Parathyroid adenoma (tissue), 2 donors: Measurements from ENCODE around the gene DOCK10.

Experiments
- H2AFZ ChIP-seq: fragments of 300-600 bp; sonication (generic); one replicate; pipeline ENCODE4 v1.7.0; 2017; ENCODE audit warnings: antibody characterized with exemption, mild to moderate bottlenecking
- H3K27ac ChIP-seq: fragments of 300-600 bp; sonication (generic); one replicate; pipeline ENCODE4 v1.7.0; 2017
- H3K27me3 ChIP-seq: fragments of 300-600 bp; sonication (generic); one replicate; pipeline ENCODE4 v1.7.0; 2017; ENCODE audit warnings: low read length; ENCODE audit not compliant: control insufficient read depth, insufficient read depth
- H3K36me3 ChIP-seq: fragments of 300-600 bp; sonication (generic); one replicate; pipeline ENCODE4 v1.7.0; 2017; ENCODE audit warnings: low read length; ENCODE audit not compliant: control insufficient read depth, insufficient read depth
- H3K4me1 ChIP-seq: fragments of 300-600 bp; sonication (generic); one replicate; pipeline ENCODE4 v1.7.0; 2017; ENCODE audit warnings: control low read depth
- H3K4me2 ChIP-seq: fragments of 300-600 bp; sonication (generic); one replicate; pipeline ENCODE4 v1.7.0; 2017; ENCODE audit warnings: low read length
- H3K4me3 ChIP-seq: fragments of 300-600 bp; sonication (generic); one replicate; pipeline ENCODE4 v1.7.0; 2017; ENCODE audit warnings: low read depth, low read length
- H3K79me2 ChIP-seq: fragments of 300-600 bp; sonication (generic); one replicate; pipeline ENCODE4 v1.7.0; 2017; ENCODE audit warnings: control low read depth
- H3K9ac ChIP-seq: fragments of 300-600 bp; sonication (generic); one replicate; pipeline ENCODE4 v1.7.0; 2017; ENCODE audit warnings: mild to moderate bottlenecking
- H3K9me3 ChIP-seq: fragments of 300-600 bp; sonication (generic); one replicate; pipeline ENCODE4 v1.7.0; 2017; ENCODE audit warnings: low read length; ENCODE audit not compliant: control insufficient read depth
- TF ChIP-seq, protein P1 (sequence below): fragments of 300-600 bp; sonication (generic); IDR thresholded peaks from one replicate; pipeline ENCODE4 v1.7.0; 2017; ENCODE audit warnings: antibody characterized with exemption, mild to moderate bottlenecking
- donor health status: primary hyperparathyroidism.

DOCK10 gene

GRCh38 chr2:225033440-225034318 lies 8.6 kb downstream of the DOCK10 start:
- no peak overlapping the region for H2AFZ ChIP-seq
- H3K27me3 ChIP-seq: no peaks in the 10 kb centered on the region
- H3K4me1 ChIP-seq: no peaks in the 10 kb centered on the region
- H3K4me3 ChIP-seq: no peak overlapping the region
- no peaks in the 10 kb centered on the region for H3K36me3 ChIP-seq
- H3K4me2 ChIP-seq: no peak overlapping the region
- H3K27ac ChIP-seq: no peak overlapping the region
- no peaks in the 10 kb centered on the region for H3K79me2 ChIP-seq
- H3K9me3 ChIP-seq: peaks cover 3% of the 10 kb centered on the region
- TF ChIP-seq, protein P1, sequence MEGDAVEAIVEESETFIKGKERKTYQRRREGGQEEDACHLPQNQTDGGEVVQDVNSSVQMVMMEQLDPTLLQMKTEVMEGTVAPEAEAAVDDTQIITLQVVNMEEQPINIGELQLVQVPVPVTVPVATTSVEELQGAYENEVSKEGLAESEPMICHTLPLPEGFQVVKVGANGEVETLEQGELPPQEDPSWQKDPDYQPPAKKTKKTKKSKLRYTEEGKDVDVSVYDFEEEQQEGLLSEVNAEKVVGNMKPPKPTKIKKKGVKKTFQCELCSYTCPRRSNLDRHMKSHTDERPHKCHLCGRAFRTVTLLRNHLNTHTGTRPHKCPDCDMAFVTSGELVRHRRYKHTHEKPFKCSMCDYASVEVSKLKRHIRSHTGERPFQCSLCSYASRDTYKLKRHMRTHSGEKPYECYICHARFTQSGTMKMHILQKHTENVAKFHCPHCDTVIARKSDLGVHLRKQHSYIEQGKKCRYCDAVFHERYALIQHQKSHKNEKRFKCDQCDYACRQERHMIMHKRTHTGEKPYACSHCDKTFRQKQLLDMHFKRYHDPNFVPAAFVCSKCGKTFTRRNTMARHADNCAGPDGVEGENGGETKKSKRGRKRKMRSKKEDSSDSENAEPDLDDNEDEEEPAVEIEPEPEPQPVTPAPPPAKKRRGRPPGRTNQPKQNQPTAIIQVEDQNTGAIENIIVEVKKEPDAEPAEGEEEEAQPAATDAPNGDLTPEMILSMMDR: no peak
- H3K9ac ChIP-seq: no peak overlapping the region

- H3K79me2 ChIP-seq: no peaks in the 10 kb centered on the region
- no peak overlapping the region for H3K4me3 ChIP-seq
- H3K27ac ChIP-seq: no peak overlapping the region
- peaks cover 3% of the 10 kb centered on the region for H3K9me3 ChIP-seq
- H3K9ac ChIP-seq: no peak overlapping the region
- H3K4me1 ChIP-seq: no peaks in the 10 kb centered on the region
- TF ChIP-seq, protein P1: no peak
- H2AFZ ChIP-seq: no peak overlapping the region
- no peaks in the 10 kb centered on the region for H3K27me3 ChIP-seq
- no peak overlapping the region for H3K4me2 ChIP-seq
- H3K36me3 ChIP-seq: no peaks in the 10 kb centered on the region
These were observed 10.0 kb downstream of the DOCK10 start for GRCh38 chr2:225032246-225032645.

DNA sequence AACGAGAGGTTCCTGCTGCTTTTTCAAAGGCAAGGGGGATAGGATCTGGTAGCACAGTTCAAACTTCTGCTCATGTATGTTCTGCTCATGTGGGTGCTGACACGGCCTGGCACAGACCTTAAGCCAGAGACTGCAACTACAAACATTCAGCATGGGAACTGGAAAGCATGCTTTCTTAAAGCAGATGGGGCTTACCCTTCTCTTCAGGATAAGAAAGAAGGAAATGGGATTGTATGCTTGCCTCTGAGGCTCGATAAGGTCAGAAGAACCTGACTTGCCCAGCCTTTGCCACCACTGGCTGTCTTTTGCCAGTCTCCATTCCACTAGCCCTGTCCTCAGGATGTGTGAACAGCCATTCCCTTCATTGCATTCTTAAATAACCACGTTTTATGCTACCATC lies 10.7 kb downstream of the DOCK10 start:
- Histone ChIP-seq H3K79me2 (no peaks in the 10 kb centered on the region), H3K4me3 (no peak overlapping the region), H3K27ac (no peak overlapping the region), H3K4me2 (no peak overlapping the region), H3K36me3 (no peaks in the 10 kb centered on the region), H3K4me1 (no peaks in the 10 kb centered on the region), H3K9ac (no peak overlapping the region), H3K9me3 (peaks cover 3% of the 10 kb centered on the region), H2AFZ (no peak overlapping the region), H3K27me3 (no peaks in the 10 kb centered on the region)
- TF ChIP-seq, protein P1: no peak

DNA sequence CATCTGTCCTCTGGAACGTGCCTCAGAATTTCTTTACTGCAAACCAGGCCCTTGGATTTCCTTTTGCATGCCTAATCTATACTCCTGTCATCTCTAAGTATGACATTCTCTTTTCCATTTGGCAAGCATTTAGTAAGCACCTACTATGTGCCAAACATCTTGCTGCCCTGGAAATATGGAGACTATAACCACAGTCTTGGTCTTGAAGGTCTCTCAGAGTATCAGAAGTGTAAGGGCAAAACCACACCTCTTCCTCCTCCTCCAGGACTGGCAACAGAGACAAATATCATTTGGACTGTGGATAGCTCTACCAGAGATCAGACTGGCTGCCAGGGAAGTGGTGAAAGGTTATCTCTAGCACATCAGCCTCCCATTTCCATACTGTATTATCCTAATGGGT lies 11.4 kb downstream of the DOCK10 start:
- no peaks in the 10 kb centered on the region for H3K36me3 ChIP-seq
- no peak overlapping the region for H3K9ac ChIP-seq
- H3K4me3 ChIP-seq: no peak overlapping the region
- no peak overlapping the region for H3K27ac ChIP-seq
- no peaks in the 10 kb centered on the region for H3K4me1 ChIP-seq
- no peak overlapping the region for H2AFZ ChIP-seq
- no peak overlapping the region for H3K4me2 ChIP-seq
- peaks cover 3% of the 10 kb centered on the region for H3K9me3 ChIP-seq
- TF ChIP-seq, protein P1: no peak
- no peaks in the 10 kb centered on the region for H3K79me2 ChIP-seq
- H3K27me3 ChIP-seq: no peaks in the 10 kb centered on the region

GRCh38 chr2:225030203-225030602 lies 12.1 kb downstream of the DOCK10 start:
- H3K4me1 ChIP-seq: no peaks in the 10 kb centered on the region
- no peak overlapping the region for H3K4me2 ChIP-seq
- no peak overlapping the region for H3K27ac ChIP-seq
- H3K4me3 ChIP-seq: no peak overlapping the region
- H3K36me3 ChIP-seq: no peaks in the 10 kb centered on the region
- H2AFZ ChIP-seq: no peak overlapping the region
- H3K9me3 ChIP-seq: peaks cover 3% of the 10 kb centered on the region
- TF ChIP-seq, protein P1: no peak
- no peaks in the 10 kb centered on the region for H3K27me3 ChIP-seq
- no peak overlapping the region for H3K9ac ChIP-seq
- no peaks in the 10 kb centered on the region for H3K79me2 ChIP-seq
